Measurements from ENCODE around the gene FRMPD2.
"Not testable (repeated sequence)": the region's sequence is repeated elsewhere in the genome, so short reads cannot be mapped to it uniquely, and the experiment has no call there.

Gene FRMPD2

DNA sequence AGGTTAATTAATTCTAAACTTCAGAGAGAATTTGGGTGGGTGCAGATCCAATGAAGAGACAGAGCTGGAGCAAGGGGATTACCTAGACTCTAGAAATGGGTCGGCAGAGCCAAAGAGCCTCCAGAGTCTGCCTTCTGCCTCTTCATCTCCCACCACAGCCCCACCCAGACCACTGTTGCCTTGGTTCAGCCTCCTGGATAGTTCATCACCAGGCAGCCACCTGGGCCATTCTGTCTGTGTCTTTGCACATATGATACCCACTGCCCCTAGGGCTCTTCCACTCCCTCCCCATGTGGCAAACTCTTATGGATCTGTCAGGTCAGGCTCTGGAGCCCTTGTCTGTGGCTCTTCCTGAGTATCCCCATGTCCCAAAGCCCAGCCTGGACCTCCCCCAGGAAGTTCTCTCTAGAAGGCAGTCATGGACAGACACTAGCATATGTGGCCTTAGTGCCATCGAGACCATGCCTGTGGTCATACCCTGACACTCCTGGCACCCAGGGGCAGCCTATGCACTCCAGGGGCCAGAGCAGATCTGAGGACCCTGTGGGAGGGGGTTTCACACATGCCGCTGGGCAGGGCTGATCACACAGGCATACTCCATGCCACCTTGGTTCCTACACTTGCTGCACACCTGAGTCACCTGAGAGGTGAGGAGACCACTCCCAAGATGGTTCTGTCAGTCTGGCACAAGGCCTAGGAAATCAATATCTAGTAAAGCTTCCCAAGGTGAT lies 41.6 kb downstream of the FRMPD2 start:
- DNase-seq = no peak

DNA sequence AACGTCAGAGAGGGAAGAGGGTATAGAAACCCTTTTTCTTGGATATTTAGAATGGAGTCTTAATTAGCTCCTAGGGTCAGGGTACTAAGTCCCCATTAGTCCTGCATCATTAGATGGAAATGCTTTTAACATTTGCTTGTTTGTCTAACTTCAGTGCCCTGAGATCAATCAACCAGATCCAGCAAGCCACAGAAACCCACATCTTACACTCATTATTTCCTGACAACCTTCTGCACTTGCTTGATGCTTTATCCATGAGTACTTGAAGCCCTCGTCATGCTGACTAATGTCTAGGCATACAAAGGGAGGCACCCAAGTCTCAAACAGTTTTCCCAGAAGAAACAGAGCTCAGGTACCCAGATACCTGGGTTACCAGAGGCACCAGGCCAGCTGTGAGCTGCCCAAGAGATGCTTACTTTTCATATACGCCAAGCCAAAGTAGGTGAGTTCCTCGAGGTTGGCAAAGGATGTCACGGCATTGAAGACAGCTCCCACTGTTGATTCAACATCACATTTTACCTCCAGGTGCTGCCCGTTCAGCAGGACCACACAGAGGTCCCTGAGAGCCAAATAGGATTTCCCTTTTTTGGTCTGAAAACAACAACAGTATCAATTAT lies 42.7 kb downstream of the FRMPD2 start:
- no peak for DNase-seq

DNA sequence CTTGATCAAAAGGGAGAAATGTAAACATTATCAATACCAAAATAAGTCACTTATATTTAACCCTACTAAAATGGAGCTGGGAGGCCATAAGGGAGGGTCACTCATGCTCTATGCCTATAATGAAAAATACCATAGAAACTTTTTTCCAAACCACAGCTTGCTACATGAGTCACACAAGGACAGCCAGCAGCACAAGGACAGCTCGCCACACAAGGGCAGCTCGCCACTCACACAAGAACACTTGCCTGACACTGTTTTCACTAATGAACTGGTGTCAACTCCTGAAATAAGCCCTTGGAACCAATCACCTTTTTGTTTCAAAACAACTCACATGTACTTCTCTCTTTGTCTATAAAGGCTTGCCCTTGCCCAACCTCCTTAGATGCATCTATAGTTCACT lies 43.3 kb downstream of the FRMPD2 start:
- no peak for DNase-seq

GRCh38 chr10:48227213-48227612 lies 47.3 kb downstream of the FRMPD2 start:
- DNase-seq = no peak

GRCh38 chr10:48224979-48225560 lies 49.4 kb downstream of the FRMPD2 start:
- DNase-seq = no peak

DNA sequence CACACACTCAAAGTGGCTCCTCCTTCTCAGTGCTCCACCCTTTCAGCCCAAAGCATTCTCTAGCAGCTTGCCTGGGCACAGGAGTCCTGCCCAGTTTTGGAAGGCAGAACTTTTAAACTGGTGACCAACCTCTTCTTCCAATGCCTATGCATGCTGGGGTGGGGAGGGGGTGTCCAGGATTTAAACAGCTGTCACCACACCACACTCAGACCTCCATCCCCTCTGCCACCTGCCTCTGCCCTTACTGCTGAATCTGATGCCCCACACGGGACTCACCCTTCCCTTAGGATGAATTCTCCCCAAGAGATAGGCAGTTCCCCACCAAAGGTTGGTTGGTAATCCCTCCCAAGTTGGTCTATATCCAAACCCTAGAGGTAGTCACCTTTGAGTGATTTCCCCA lies 50.2 kb downstream of the FRMPD2 start:
- no peak for DNase-seq

- DNase-seq = no peak
Observed at GRCh38 chr10:48221814-48222213, 52.7 kb downstream of the FRMPD2 start.

DNA sequence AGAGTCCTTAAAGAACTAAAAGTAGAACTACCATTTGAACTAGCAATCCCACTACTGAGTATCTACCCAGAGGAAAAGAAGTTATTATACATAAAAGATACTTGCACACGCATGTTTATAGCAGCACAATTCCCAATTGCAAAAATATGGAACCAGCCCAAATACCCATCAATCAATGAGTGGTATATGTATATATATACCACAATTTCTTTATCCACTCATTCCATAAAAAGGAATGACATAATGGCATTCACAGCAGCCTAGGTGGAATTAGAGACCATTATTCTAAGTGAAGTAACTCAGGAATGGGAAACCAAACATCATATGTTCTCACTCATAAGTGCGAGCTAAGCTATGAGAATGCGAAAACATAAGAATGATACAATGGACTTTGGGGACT lies 53.5 kb downstream of the FRMPD2 start:
- DNase-seq = not testable (repeated sequence)

GRCh38 chr10:48219194-48219593 lies 55.3 kb downstream of the FRMPD2 start:
- no peak for DNase-seq

DNA sequence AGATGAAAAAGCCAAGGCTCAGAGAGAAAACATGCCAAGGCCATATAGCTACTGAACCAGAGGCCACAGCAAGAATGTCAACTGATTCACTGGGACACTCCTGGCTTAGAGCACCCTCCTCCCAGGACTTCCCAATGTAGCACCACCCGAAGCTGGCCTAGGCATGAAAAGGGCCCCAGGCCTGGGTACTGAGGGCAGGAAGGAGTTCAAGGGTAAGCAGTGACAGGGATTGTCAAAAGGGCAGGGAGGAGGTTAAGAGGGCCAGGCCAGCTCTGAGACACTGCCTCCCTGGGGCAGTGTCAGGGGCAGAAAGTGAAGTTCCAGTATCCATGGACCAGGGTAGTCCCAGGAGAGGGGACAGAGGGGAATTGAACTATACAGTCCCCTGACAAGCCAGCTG lies 57.8 kb downstream of the FRMPD2 start:
- no peak for DNase-seq

DNA sequence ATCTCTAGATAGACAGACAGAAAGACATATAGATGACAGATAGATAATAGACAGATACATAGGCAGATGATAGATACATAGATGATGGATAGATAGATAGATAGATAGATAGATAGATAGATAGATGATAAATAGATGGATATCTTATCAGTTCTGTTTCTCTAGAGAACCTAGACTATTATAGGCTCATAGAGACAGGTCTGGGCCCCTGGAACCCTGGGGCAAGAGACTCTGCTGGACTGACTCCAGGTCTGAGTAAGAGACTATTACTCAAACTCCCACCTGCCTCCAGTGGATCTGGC lies 58.3 kb downstream of the FRMPD2 start:
- DNase-seq = no peak

DNA sequence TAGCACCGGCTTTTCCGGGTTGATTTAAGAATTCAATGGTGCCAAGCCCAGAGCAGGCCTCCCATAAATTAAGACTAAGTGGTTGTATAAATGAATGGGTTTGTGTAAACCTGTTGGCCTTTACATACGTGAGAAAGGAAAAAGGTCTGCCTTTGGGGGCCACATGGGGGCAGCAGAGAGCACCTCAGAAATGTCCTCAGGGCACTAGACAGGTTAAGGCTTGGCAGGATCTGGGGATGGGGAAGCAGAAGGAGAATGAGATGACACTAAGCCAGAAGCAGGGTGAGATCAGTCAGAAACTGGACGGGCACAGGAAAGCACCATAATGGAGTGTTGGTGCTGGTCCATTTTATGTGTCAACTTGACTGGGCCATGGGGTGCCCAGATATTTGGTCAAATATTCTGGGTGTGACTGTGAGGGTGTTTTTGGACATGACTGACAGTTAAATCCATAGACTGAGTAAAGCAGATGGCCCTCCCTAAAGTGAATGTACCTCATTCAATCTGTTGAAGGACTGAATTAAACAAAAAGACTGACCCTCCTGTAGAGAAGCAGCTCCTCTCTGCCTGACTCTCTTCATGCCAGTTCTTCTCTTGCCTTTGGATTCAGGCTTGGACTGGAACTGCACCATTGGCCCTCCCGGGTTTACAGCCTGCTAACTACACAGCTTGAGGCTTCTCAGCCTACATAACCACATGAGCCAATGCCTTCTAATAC lies 58.9 kb downstream of the FRMPD2 start:
- peak; percentile 22 for DNase-seq

GRCh38 chr10:48214716-48215485 lies 59.6 kb downstream of the FRMPD2 start:
- no peak for DNase-seq

- DNase-seq = no peak
Observed at GRCh38 chr10:48213047-48213446, 61.4 kb downstream of the FRMPD2 start.

- no peak for DNase-seq
Observed at GRCh38 chr10:48211777-48212176, 62.7 kb downstream of the FRMPD2 start.

DNA sequence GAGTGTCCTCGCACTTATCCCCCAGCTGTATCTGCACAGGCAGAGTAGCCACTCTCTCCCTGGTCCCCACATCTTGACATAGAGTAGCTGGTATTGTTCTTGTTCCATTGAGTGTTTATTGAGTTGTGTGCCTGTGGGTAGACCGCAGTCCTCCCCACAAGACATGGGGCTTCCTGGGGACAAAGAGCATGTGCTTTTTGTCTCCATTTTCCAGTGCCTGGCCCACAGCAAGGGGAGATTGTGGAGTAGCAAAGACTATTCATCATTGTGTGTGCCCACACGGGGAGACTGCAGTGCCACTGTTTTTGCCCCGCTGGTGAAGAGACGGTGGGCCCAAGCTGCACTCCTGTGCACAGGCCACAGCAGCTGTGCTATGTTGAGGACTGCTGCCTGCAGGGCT lies 63.5 kb downstream of the FRMPD2 start:
- DNase-seq = no peak

GRCh38 chr10:48210391-48210790 lies 64.1 kb downstream of the FRMPD2 start:
- no peak for DNase-seq

GRCh38 chr10:48209241-48209640 lies 65.3 kb downstream of the FRMPD2 start:
- no peak for DNase-seq

DNA sequence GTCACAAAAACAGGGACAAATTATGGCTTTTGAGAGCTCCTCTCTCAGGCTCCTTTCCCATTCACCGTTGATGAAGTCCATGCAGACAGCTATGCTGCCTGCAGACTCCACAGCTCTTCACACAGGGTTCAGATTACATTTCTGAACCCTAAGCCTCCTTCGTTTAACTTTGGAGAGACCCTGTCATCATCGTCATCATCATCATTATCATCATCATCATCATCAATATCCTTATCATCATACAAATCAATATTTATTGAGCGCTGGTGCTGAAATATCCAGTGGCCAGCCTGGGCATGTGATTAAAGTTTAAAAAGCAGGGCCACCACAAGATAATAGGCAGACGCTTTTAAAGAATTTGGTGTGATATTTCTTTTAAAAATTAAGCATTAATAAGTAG lies 66.6 kb downstream of the FRMPD2 start:
- no peak for DNase-seq

- no peak for DNase-seq
Observed at GRCh38 chr10:48206482-48207250, 67.8 kb downstream of the FRMPD2 start.

DNA sequence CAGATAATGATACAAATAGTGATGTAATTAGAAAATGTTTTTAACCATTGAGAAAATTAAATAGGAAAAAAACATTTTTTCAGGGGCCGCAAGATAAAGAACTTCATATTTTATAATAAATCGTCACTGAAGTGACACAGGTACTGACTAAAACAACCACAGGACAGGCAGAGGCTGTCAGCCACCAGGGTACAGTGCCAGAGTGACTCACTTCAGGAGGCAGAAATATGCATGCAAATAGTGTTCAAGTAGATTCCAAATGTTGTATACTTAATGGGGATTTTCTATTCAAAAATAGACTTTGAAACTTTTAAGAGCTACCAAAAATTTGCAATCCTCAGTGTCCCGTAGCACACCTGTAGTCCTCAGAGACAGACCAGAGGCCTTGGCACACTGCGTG lies 68.6 kb downstream of the FRMPD2 start:
- no peak for DNase-seq

DNA sequence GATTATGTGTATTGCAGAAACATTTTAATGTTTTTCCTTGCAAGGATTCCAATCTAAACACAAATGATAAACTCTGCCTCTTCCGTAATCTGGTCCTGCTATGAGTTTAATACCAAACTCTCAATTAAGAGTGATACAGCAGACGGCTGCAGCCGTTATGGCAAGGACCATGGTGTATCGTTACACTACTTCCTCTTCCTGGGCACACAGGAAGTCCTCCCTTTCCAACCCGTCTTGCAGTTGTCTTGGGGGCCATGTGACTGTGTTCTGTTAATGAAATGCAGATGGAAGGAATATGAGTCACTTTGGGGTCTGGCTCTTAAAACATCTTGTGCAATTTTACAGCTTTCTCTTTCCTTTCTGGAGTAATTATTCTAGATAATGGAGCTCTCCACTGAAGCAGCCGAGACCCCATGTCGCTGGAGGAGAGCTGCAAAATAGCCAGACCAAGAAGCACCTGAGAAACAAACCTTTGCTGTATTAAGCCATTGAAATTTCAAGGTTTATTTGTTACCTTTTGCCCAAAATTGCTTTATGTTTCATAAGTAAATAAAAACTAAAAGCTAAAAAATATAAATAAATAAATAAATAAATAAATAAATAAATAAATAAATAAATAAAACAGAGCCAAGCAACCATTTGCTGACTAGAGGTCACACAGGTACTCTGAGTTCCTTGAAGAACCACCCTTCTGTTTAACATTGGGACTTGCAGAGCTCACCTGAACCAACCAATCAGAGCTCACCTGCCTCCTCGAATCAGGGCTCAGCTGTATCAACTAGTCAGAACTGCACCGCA lies 74.7 kb downstream of the FRMPD2 start:
- no peak for DNase-seq
